Measurements from ENCODE around the gene CHST4.
"Not testable (repeated sequence)": the region's sequence is repeated elsewhere in the genome, so short reads cannot be mapped to it uniquely, and the experiment has no call there.

Gene CHST4

DNA sequence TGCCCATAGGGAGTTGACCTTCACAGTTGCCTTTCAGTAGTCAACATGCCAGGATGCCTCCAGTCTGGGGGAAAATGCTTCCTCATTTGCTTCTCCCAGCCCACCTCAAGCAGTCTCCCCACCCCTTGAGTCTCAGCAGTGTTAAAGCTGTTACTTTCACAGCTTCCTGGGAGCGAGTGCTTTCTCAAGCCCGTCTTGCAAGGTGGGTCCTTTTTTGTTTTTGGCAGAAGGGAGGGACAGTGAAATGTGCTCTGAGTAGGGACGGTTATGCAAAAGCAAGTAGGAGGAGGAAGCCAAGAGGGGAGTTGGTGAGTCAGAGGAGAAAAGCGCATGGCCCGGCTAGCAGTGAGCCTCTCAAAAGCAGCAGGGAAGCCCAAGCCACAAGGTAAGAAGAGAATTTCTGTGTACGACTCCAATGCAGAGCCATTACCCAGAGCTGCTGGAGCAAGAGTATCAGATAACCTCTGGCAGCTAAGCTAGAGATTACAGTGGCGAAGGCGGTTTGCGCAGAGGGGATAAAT, at the start of gene CHST4:
TSS of gene CHST4 (plus strand) at position 316 of the 521 bp plus-strand sequence. CDS start 10,252 bp downstream, outside the sequence.
- DNase-seq (ENCODE audit: low read depth), result no peak

- DNase-seq (ENCODE audit: low read depth), result no peak
These were observed 49.6 kb upstream of the CHST4 start for GRCh38 chr16:71476457-71477124.

GRCh38 chr16:71479420-71479819, 46.8 kb upstream of the CHST4 start:
- no peak for DNase-seq (ENCODE audit: low read depth)

GRCh38 chr16:71480956-71481355, 45.3 kb upstream of the CHST4 start:
- no peak for DNase-seq (ENCODE audit: low read depth)

GRCh38 chr16:71482569-71482968, 43.7 kb upstream of the CHST4 start:
- DNase-seq (ENCODE audit: low read depth), result no peak

DNA sequence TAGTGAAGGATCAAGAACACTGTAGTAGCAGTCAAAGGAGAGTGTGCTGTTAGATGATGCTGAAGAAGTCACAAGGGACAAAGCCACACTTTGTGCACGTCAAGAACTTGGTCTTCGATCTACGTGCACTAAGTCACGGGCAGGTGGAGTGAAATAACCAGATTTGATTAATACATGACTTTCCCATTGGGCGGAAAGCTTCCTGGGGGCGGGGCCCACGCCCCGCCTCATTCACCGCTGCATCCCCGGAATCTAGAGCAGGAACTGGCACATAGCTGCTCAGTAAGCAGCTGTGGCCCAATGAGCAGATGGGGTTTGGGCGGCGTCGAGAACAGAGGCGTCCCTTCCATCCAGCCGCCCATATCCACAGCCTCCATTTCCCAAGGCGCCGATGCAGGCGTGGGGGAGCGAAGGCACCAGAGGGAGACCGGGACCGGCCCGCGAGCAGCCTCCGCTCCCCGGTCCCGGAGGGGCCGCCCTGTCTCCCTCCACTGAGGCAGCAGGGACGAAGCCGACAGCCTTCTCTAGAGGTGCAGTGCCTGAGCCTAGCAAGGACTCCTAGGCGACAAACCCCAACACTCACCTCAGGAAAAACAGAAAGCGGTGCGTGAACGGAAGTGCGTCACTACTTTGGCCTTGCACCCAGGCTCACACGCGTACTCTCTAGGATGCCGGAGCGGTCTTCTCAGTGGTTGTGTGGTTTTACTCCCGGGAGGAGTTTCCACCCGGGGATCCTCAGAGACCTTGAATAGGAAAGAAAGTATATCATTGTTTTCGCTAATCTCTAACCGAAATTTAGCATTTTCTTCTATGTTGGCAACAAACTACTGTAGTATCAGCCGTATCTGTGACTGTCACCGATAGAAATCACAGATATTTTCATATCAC, 42.0 kb upstream of the CHST4 start:
- DNase-seq (ENCODE audit: low read depth), result peak; percentile 70

GRCh38 chr16:71489122-71489521, 37.1 kb upstream of the CHST4 start, which contains the start of gene ZNF19:
Gene ZNF19 (minus strand): TSS chr16:71489324. CDS start chr16:71482114, 7,210 bp downstream.
- no peak for DNase-seq (ENCODE audit: low read depth)

GRCh38 chr16:71490361-71490760, 35.9 kb upstream of the CHST4 start:
- no peak for DNase-seq (ENCODE audit: low read depth)

GRCh38 chr16:71491054-71491453, 35.2 kb upstream of the CHST4 start:
- DNase-seq (ENCODE audit: low read depth), result no peak

DNA sequence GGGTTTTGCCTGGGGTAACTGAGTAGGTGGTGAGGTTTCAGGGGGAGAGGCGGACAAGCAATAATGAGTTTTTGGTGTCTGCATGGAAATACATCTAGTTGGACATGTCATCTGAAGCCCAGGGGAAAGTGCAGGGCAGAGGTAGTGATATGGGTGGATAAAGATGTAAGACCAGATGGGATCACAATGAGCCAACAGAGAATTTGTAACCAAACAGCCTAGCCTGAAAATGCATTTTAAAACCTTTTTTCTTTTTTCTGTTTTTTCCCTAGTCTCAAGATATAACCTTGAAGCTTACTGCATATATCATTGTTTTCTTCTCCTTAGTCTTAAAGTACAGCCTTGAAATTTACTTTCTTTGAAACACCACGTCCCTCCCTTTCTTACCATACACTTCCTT, 33.4 kb upstream of the CHST4 start:
- no peak for DNase-seq (ENCODE audit: low read depth)

DNA sequence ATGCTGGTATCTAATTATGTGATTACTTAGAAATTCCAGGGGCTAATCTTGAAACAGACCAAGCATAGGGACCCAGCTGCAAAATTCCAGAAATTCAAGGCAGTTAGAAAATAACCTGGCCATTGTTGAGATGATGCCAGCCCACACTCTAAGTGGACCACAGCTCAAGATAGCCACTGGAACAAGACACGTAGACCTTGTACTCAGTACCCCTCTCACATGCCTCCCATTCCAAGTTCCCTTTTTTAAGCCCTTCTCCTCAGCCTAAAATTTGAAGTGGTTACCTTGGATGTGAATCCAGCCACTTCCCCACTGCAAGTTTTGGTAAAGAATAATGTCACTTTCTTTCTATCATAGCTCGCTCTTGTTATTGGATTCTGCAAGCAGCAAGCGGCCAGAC, 33.0 kb upstream of the CHST4 start:
- no peak for DNase-seq (ENCODE audit: low read depth)

GRCh38 chr16:71498031-71498430, 28.2 kb upstream of the CHST4 start:
- no peak for DNase-seq (ENCODE audit: low read depth)

DNA sequence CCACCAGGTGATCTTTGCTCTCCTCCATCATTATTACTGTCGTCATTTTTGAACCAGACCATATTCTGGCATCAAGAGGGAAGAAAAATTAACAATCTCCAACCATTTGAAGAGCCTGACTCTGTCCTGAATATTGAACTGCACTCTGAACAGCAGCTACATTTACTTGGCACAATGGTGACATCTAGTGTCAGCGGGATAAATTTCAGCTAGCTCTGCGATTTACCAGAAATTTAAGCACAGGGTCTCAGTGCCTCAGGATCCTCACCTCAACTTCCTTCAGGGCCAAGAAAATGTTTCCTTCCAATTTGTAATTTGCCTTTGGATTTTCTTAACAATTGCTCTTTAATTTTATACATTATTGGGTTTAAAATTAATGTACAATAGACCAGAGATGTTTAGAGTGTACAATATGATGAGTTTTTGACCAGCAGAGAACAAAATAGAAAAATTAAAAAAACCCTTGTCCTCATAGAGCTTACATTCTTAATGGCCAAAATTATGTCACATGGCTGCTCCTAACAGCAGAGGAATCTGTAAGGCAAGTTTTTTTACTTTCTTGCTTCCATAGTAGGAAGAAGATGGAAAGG, 26.4 kb upstream of the CHST4 start:
- peak; percentile 28 for DNase-seq (ENCODE audit: low read depth)

DNA sequence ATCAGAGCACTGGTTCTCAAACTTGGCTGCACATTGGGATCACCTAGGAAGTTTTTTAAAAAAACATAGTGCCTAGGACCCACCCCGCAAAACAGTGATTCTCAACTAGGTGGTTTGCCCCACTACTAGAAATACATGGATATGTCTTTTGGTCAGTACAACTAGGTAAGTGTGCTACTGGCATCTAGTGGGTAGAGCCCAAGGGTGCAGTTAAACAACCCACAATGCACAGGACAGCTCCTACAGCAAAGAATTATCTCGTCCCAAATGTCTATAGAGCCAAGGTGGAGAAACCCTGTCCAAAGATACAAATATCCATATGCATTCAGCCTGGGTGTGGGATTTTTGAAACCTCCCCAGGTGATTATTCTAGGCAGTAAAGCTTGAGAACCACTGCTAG, 25.3 kb upstream of the CHST4 start:
- DNase-seq (ENCODE audit: low read depth), result no peak

GRCh38 chr16:71501547-71501946, 24.7 kb upstream of the CHST4 start:
- no peak for DNase-seq (ENCODE audit: low read depth)

DNA sequence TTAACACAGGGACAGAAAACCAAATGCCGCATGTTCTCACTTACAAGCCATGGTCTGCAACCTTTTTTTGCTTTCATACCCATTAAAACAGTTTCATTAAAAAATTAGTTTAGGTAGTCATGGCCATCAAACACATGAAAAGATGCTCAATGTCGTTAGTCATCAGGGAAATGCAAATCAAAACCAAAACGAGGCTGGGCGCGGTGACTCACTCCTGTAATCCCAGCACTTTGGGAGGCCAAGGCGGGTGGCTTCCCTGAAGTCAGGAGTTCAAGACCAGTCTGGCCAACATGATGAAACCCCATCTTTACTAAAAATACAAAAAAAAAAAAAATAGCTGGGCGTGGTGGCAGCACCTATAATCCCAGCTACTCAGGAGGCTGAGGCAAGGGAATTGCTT, 22.2 kb upstream of the CHST4 start:
- not testable (repeated sequence) for DNase-seq (ENCODE audit: low read depth)

DNA sequence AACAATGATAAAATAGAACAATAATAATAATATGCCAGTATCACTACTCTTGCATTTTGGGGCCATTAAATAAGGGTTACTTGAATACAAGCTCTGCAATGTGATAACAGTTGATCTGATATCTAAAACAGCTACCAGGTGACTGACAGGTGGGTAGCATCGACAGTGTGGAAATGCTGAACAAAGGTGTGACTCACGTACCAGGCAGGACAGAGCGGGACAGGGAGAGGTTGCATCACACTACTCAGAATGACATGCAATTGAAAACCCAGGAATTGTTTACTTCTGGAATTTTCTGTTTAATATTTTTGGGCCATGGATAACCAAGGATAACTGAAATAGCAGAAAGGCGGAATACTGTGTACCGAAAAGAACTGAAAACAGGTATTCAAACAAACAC, 21.3 kb upstream of the CHST4 start:
- DNase-seq (ENCODE audit: low read depth), result no peak

GRCh38 chr16:71507061-71507460, 19.2 kb upstream of the CHST4 start:
- no peak for DNase-seq (ENCODE audit: low read depth)

DNA sequence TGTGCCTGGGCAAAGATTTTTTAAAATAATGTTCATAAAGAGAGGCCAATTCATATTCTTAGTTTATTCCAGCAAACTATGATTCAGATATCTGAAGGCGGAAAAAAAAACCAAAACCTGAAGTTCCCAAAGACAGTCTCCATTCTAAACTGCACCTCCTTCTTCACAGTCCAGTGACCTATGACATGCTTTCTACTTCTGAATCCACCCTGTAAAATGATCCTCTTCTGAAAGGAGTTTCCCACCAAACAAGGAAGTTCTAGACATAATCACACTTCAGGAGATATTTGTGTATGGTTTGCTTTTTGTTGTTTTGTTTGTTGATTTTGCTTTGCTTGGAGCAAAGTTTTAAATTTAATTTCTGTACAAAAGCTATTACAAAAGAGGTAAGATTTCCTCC, 12.9 kb upstream of the CHST4 start:
- DNase-seq (ENCODE audit: low read depth), result no peak

DNA sequence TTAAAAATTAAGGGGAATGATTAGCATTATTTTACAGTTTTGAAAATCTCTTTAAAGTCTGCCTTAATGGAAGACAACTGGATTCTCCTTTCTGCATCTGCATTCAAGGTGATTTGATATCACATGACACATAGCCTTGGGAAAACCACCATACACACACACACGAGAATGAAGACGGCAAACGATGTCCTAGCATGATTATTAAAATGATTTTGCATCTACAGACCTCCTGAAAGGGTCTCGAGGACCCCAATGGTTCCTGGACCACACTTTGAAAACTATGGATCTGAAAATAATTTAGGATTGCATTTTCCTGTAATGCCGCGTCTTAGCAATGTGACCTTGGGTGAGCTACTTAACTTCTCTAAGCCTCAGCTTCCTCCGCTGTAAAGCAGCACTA, 11.8 kb upstream of the CHST4 start:
- no peak for DNase-seq (ENCODE audit: low read depth)

DNA sequence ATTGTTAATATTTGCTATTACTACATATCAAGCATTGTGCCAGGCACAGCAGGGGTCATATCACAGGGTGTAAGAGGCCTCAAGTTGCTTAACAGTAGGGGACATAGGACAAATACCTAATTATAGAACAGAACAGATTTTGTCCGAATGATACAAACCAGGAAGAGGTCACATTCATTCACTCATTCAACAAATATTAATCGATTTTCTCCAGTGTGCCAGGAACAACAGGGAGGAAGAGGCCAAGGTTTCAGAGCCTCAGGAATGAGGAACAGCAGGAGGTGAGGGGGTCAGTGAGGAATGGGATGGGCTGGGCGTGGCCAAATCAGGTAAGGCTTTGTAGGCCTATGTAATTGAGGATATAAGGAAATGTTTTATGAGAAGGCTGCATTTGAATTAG, 11.2 kb upstream of the CHST4 start:
- DNase-seq (ENCODE audit: low read depth), result no peak

DNA sequence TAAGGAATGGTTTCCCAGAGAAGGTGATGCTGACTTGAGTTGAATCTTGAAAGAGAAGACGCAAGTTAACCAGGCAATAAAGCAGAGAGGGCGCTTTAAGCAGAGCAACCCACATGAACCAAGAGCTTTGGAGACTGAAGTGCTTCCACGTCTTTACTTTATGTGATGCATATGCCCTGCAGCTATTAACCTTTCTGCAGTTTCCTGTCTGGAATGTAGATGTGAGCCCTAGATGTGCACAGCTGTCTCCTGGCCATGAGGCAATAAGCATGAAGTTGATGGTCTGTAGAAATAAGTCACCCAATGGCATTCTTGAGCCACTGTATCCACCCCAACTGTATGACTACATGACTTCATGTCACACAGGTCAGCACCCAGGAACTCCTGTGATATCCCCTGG, 5.7 kb upstream of the CHST4 start:
- DNase-seq (ENCODE audit: low read depth), result no peak
